ENCODE results near the gene CLK1.
"Not testable (repeated sequence)": the region's sequence is repeated elsewhere in the genome, so short reads cannot be mapped to it uniquely, and the experiment has no call there.

Gene CLK1

GRCh38 chr2:200834701-200835100 is 29.8 kb downstream of the CLK1 start:
- TF ChIP-seq Cebpa-rat (IDR thresholded peaks at IDR 0.05) = no peak
- H3K9ac ChIP-seq = no peak overlapping the region
- no peak overlapping the region for H3K4me3 ChIP-seq
- H4K20me1 ChIP-seq = no peaks in the 10 kb centered on the region
- H3K27ac ChIP-seq = no peak overlapping the region
- H3K27me3 ChIP-seq = no peaks in the 10 kb centered on the region
- no peaks in the 10 kb centered on the region for H3K36me3 ChIP-seq
- no peak overlapping the region for H3K4me2 ChIP-seq
- no peaks in the 10 kb centered on the region for H3K4me1 ChIP-seq
- H3K9me3 ChIP-seq = peaks cover 32% of the 10 kb centered on the region

DNA sequence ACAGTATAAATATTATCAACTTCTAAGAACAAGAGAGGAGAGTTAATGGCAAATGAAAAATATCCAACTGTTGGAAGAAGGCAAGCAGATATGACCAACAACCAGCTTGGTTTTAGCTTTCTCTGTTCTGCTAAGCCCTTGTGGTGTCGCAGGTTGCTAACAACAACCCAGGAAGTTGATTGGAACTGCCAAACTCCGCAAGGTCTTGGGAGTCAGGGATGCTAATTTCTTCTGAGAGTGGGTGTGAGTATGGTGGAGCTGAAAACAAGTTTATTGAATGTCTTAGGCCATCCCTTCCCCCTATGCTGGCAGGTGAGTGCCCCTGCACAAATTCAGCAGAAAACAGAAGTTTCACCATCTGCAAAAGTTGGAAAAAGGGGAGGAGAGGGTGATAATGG is 35.2 kb downstream of the CLK1 start:
- Histone ChIP-seq H3K4me3 (no peak overlapping the region), H3K36me3 (peaks cover 12% of the 10 kb centered on the region; the same call in 1 of the 2 replicates), H3K9ac (no peak overlapping the region), H3K27ac (no peak overlapping the region), H3K4me2 (no peak overlapping the region), H3K9me3 (no peaks in the 10 kb centered on the region), H4K20me1 (no peaks in the 10 kb centered on the region), H3K27me3 (no peaks in the 10 kb centered on the region), H3K4me1 (no peaks in the 10 kb centered on the region)
- no peak for TF ChIP-seq Cebpa-rat (IDR thresholded peaks at IDR 0.05)

DNA sequence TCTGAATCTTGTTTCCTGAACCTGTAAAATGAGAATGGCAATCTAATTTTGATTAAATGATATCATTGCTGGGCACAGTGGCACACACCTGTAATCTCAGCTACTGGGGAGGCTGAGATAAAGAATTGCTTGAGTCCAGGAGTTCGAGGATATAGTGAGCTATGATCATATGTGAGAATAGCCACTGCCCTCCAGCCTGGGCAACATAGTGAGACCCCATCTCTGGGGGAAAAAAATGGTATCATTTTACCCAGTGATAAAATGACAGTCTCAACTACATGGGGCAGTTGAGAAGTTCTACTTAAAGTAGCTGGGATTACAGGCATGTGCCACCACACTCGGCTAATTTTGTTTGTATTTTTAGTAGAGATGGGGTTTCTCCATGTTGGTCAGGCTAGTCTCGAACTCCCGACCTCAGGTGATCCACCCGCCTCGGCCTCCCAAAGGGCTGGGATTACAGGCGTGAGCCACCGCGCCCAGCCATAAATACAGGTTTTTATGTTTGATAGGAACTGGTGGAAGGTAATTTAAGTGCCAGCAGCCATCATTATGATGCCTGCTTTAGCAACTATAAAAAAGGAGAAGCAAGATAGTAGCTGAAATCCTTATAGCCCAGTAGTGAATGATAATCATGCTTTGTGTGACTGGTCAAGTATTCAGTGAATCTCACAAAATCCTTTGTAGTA is 35.7 kb downstream of the CLK1 start:
- Histone ChIP-seq H3K4me1 (no peaks in the 10 kb centered on the region), H3K27ac (no peak overlapping the region), H3K4me2 (no peak overlapping the region), H3K27me3 (no peaks in the 10 kb centered on the region), H3K9ac (no peak overlapping the region), H3K9me3 (no peaks in the 10 kb centered on the region), H3K36me3 (peaks cover 12% of the 10 kb centered on the region; the same call in 1 of the 2 replicates), H3K4me3 (no peak overlapping the region), H4K20me1 (no peaks in the 10 kb centered on the region)
- no peak for TF ChIP-seq Cebpa-rat (IDR thresholded peaks at IDR 0.05)

GRCh38 chr2:200828104-200828503 is 36.4 kb downstream of the CLK1 start:
- H3K27ac ChIP-seq = no peak overlapping the region
- H3K4me2 ChIP-seq = no peak overlapping the region
- TF ChIP-seq Cebpa-rat (IDR thresholded peaks at IDR 0.05) = no peak
- H3K27me3 ChIP-seq = no peaks in the 10 kb centered on the region
- no peaks in the 10 kb centered on the region for H3K4me1 ChIP-seq
- H3K9ac ChIP-seq = no peak overlapping the region
- no peaks in the 10 kb centered on the region for H3K9me3 ChIP-seq
- no peaks in the 10 kb centered on the region for H4K20me1 ChIP-seq
- H3K4me3 ChIP-seq = no peak overlapping the region
- H3K36me3 ChIP-seq = peaks cover 12% of the 10 kb centered on the region; the same call in 1 of the 2 replicates

DNA sequence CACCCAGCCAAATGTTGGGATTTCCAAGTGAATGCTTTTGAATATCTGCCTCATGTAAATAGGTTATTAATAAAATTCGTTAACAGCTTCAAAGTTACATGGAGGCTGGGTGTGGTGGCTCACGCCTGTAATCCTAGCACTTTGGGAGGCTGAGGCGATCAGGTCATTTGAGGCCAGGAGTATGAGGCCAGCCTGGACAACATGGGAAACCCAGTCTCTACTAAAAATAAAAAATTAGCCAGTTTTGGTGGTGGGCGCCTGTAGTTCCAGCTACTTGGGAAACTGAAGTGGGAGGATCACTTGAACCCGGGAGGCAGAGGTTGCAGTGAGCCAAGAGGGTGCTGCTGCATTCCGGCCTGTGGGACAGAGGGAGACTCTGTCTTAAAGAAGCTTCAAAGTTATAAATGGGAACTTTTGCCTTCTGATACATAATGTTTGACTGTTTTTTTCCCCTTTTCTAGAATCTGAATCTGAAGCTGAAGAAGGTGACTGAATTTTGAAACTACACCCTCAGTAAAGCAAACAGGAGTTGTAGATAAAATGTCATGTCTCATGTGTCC is 42.7 kb downstream of the CLK1 start:
- no peak overlapping the region for H3K4me2 ChIP-seq
- H3K36me3 ChIP-seq = peaks cover 64% of the 10 kb centered on the region
- H3K4me3 ChIP-seq = no peak overlapping the region
- no peak overlapping the region for H3K27ac ChIP-seq
- H3K9me3 ChIP-seq = no peaks in the 10 kb centered on the region
- no peak for TF ChIP-seq Cebpa-rat (IDR thresholded peaks at IDR 0.05)
- H3K27me3 ChIP-seq = no peaks in the 10 kb centered on the region
- peaks cover 10% of the 10 kb centered on the region for H4K20me1 ChIP-seq
- no peaks in the 10 kb centered on the region for H3K4me1 ChIP-seq
- H3K9ac ChIP-seq = no peak overlapping the region

GRCh38 chr2:200820573-200821234 is 43.8 kb downstream of the CLK1 start:
- Histone ChIP-seq H4K20me1 (peaks cover 21% of the 10 kb centered on the region), H3K4me1 (no peaks in the 10 kb centered on the region), H3K4me3 (no peak overlapping the region), H3K4me2 (no peak overlapping the region), H3K27ac (no peak overlapping the region), H3K9ac (no peak overlapping the region), H3K9me3 (no peaks in the 10 kb centered on the region), H3K36me3 (peaks cover 75% of the 10 kb centered on the region), H3K27me3 (no peaks in the 10 kb centered on the region)
- no peak for TF ChIP-seq Cebpa-rat (IDR thresholded peaks at IDR 0.05)

DNA sequence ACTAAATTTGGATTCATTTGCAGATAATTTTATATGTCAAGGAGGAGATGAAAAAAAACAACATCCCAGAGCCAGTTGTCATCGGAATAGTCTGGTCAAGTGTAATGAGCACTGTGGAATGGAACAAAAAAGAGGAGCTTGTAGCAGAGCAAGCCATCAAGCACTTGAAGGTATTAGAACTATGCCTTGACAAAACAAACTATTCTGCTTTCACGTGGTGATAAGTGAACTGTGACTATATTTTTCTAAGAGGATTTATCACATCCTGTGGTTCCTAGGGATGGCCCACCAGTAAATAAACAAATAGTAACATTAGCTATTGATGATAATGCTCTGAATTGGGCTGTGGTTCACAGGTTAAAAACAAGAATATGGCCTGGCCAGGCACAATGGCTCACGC is 45.7 kb downstream of the CLK1 start:
- Histone ChIP-seq H3K36me3 (peaks cover 83% of the 10 kb centered on the region), H4K20me1 (peaks cover 41% of the 10 kb centered on the region)
- not testable (repeated sequence) for H3K27ac ChIP-seq, H3K4me1 ChIP-seq, H3K9ac ChIP-seq, H3K4me3 ChIP-seq, H3K9me3 ChIP-seq, H3K27me3 ChIP-seq, H3K4me2 ChIP-seq

- no peak overlapping the region for H3K9ac ChIP-seq
- H3K4me2 ChIP-seq = no peak overlapping the region
- peaks cover 60% of the 10 kb centered on the region for H4K20me1 ChIP-seq
- no peaks in the 10 kb centered on the region for H3K27me3 ChIP-seq
- H3K4me1 ChIP-seq = peaks cover 30% of the 10 kb centered on the region
- no peak overlapping the region for H3K4me3 ChIP-seq
- H3K9me3 ChIP-seq = no peaks in the 10 kb centered on the region
- no peak overlapping the region for H3K27ac ChIP-seq
- peaks cover 68% of the 10 kb centered on the region for H3K36me3 ChIP-seq
- no peak; the same call in 1 of the 2 replicates for TF ChIP-seq Cebpa-rat (IDR thresholded peaks at IDR 0.05)
Observed at GRCh38 chr2:200814917-200815316, 49.5 kb downstream of the CLK1 start.

DNA sequence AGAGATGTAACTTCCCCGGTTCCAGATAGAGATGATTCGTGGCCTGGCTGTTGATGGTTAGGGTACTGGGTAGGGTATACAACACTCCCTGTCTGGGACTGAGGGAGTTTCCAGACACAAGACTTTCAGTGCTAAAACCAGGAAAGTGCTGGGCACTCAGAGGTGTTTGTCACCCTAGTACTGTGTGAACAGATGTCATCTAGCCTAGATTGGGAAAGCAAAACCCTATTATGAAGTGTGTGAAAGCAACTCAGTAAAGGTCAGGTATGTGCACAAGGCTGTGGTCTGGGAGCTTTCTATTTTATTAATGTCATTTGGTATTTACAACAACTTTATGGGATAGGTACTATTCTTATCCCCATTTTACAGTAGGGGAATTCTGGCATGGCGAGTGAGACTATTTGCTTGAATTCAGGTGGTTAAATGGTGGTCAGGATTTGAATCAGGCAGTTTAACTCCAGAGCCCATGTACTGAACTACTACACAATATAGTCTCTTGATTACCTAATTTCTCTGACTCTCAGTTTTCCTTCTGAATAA is 50.1 kb downstream of the CLK1 start:
- TF ChIP-seq Cebpa-rat (IDR thresholded peaks at IDR 0.05) = no peak
- no peaks in the 10 kb centered on the region for H3K9me3 ChIP-seq
- 0 out of 2 replicates have a peak overlapping the region, but pooled peaks have one; percentile 85 for H3K4me2 ChIP-seq
- no peak overlapping the region for H3K4me3 ChIP-seq
- H3K4me1 ChIP-seq = peaks cover 31% of the 10 kb centered on the region
- H4K20me1 ChIP-seq = peaks cover 60% of the 10 kb centered on the region
- peaks cover 63% of the 10 kb centered on the region for H3K36me3 ChIP-seq
- H3K27ac ChIP-seq = no peak overlapping the region
- H3K27me3 ChIP-seq = no peaks in the 10 kb centered on the region
- 0 out of 2 replicates have a peak overlapping the region, but pooled peaks have one; percentile 7 for H3K9ac ChIP-seq
